PC-9 (cell line): ENCODE measurements around the gene AMIGO2. TPM values are rescaled to one million over a fixed set of nuclear protein-coding genes. Genes with fewer than 3 reads are reported as not detected.

Source experiments
- BruUV-seq: library from RNA; stranded (reverse); fragments of 400-500 nt; replicated peaks from 2 replicates; lab custom pipeline; 2021; lab: Mats Ljungman, UMichigan
- CTCF ChIA-PET: fragments of 300-600 bp; sonication (Branson Sonifier 250); formaldehyde crosslinking; loops from one replicate; lab custom pipeline; 2022; ENCODE audit warnings: antibody characterized with exemption; lab: Charles Lee
- POLR2A ChIA-PET: fragments of 300-600 bp; sonication (Branson Sonifier 250); formaldehyde crosslinking; loops from one replicate; lab custom pipeline; 2022; ENCODE audit warnings: antibody characterized with exemption; ENCODE audit not compliant: unreplicated experiment; lab: Charles Lee
- DNase-seq, 2 experiments: peaks; one replicate each; pipeline versions ENCODE4 v3.0.0 to v3.0.0-alpha.2; 2015 to 2022; ENCODE audit warnings: mixed read lengths in 1 of 2
- H2AFZ ChIP-seq: fragments of 200-600 bp; sonication (generic); 2 replicates; pipeline ENCODE4 v1.8.1; 2017; ENCODE audit warnings: antibody characterized with exemption
- H3F3A ChIP-seq: fragments of 200-600 bp; sonication (generic); 2 replicates; pipeline ENCODE4 v1.8.1; 2017; ENCODE audit warnings: antibody characterized with exemption, mild to moderate bottlenecking, low read depth; ENCODE audit not compliant: insufficient read depth
- H3K27ac ChIP-seq: fragments of 200-600 bp; sonication (generic); 2 replicates; pipeline ENCODE4 v1.6.1; 2016; ENCODE audit warnings: mixed run types
- H3K27me3 ChIP-seq: fragments of 200-600 bp; sonication (generic); 2 replicates; pipeline ENCODE4 v1.6.1; 2016; ENCODE audit warnings: low read depth, mixed run types; ENCODE audit not compliant: insufficient read depth
- H3K36me3 ChIP-seq: fragments of 200-600 bp; sonication (generic); 2 replicates; pipeline ENCODE4 v1.6.1; 2016; ENCODE audit warnings: low read depth, mixed run types
- H3K4me1 ChIP-seq: fragments of 200-600 bp; sonication (generic); replicated peaks from 2 replicates; pipeline ENCODE4 v1.6.1; 2016; ENCODE audit warnings: mixed run types; ENCODE audit not compliant: insufficient read depth
- H3K4me2 ChIP-seq: fragments of 200-600 bp; sonication (generic); 2 replicates; pipeline ENCODE4 v1.6.1; 2017; ENCODE audit warnings: mixed run types
- H3K4me3 ChIP-seq: fragments of 200-600 bp; sonication (generic); 2 replicates; pipeline ENCODE4 v1.6.1; 2016; ENCODE audit warnings: mixed run types
- H3K79me2 ChIP-seq: fragments of 200-600 bp; sonication (generic); 2 replicates; pipeline ENCODE4 v1.6.1; 2017; ENCODE audit warnings: low read depth, mixed run types
- H3K9me2 ChIP-seq: fragments of 200-600 bp; sonication (generic); 2 replicates; pipeline ENCODE4 v1.8.1; 2017; ENCODE audit warnings: mild to moderate bottlenecking; ENCODE audit not compliant: insufficient read depth
- H3K9me3 ChIP-seq: fragments of 200-600 bp; sonication (generic); 2 replicates; pipeline ENCODE4 v1.8.1; 2016; ENCODE audit warnings: low read depth; ENCODE audit not compliant: insufficient read depth
- H4K20me1 ChIP-seq: fragments of 200-600 bp; sonication (generic); 2 replicates; pipeline ENCODE4 v1.8.1; 2017; ENCODE audit not compliant: insufficient read depth
- CTCF ChIP-seq: fragments of 200-600 bp; sonication (generic); conservative IDR thresholded peaks from 2 replicates; pipeline ENCODE4 v1.6.1; 2017; ENCODE audit warnings: mixed run types, antibody characterized with exemption, mild to moderate bottlenecking, moderate library complexity
- EZH2 ChIP-seq: fragments of 200-600 bp; sonication (generic); IDR thresholded peaks from 2 replicates; pipeline ENCODE4 v1.8.0; 2017; ENCODE audit warnings: antibody characterized with exemption, low read depth
- intact Hi-C: fragments of 100-400 bp; cut with micrococcal nuclease; formaldehyde crosslinking; loops from one replicate; pipeline ENCODE4 v1.10.0; 2022; ENCODE audit not compliant: unreplicated experiment
- total RNA-seq: library from RNA; stranded (reverse); gene quantifications from 2 replicates; pipeline ENCODE4 v1.2.3, GENCODE V29; 2021

Gene AMIGO2
- total RNA-seq, 1 experiment from 2014 or later, result 41.9 TPM

- no peaks in the 10 kb centered on the region for H3K27me3 ChIP-seq
- no peaks in the 10 kb centered on the region for H3K79me2 ChIP-seq
- no peaks in the 10 kb centered on the region for H3K9me2 ChIP-seq
- no peak overlapping the region for H3K4me2 ChIP-seq
- H4K20me1 ChIP-seq, result no peaks in the 10 kb centered on the region
- H3K9me3 ChIP-seq, result no peaks in the 10 kb centered on the region
- no peak overlapping the region for H3K27ac ChIP-seq
- BruUV-seq, result no TSS peak
- no peak overlapping the region for H3K4me3 ChIP-seq
- ChIA-PET CTCF (no interaction called here), POLR2A (interaction anchor here (0.7 kb wide), 1 partner anchor 52 kb away, joined by 7 read pairs; no protein-coding TSS in a partner anchor)
- H3K4me1 ChIP-seq, result peaks cover 10% of the 10 kb centered on the region
- no peaks in the 10 kb centered on the region for H3K36me3 ChIP-seq
- H2AFZ ChIP-seq, result no peak overlapping the region
- TF ChIP-seq EZH2 (no peak), CTCF (no peak)
- intact Hi-C loops, result loop anchor here (10.0 kb wide), 1 partner anchor 903 kb away; no protein-coding TSS in a partner anchor
- no peak for DNase-seq
- peaks cover 6% of the 10 kb centered on the region for H3F3A ChIP-seq
Measured at GRCh38 chr12:47028186-47028585, 51.6 kb downstream of the AMIGO2 start.

Other genes starting within 250 kb of the AMIGO2 start
- gene PCED1B, start 338 bp downstream of the AMIGO2 start, total RNA-seq, result 10.9 and 11.2 TPM in 2 replicates